IMR-90 (cell line): ENCODE measurements around the gene TPO. TPM values are rescaled to one million over a fixed set of nuclear protein-coding genes. Genes with fewer than 3 reads are reported as not detected.

Experiments
- BHLHE40 ChIP-seq: fragments of 150-350 bp; IDR thresholded peaks from 2 replicates; pipeline ENCODE4 v1.6.1; 2016; ENCODE audit warnings: mild to moderate bottlenecking, low read depth, low read length
- CEBPB ChIP-seq: IDR thresholded peaks from 2 replicates; pipeline ENCODE4 v1.6.1; 2012; ENCODE audit warnings: low read depth, low read length, improper control_type of control experiment
- USF2 ChIP-seq: fragments of 150-350 bp; IDR thresholded peaks from 2 replicates; pipeline ENCODE4 v1.6.1; 2017; ENCODE audit warnings: mild to moderate bottlenecking, antibody characterized with exemption, low read length, low read depth
- polyA plus RNA-seq, 3 experiments: library from polyadenylated mRNA; depleted of rRNA; stranded (reverse); fragments of >200 nt; gene quantifications; 2 replicates each; pipeline ENCODE4 v1.2.3, GENCODE V29; 2012; ENCODE audit warnings: low replicate concordance in 1 of 3
- total RNA-seq: library from RNA; depleted of rRNA; stranded (reverse); fragments of >200 nt; gene quantifications from 2 replicates; pipeline ENCODE4 v1.2.3, GENCODE V29; 2012

TPO gene
- total and polyA plus RNA-seq, 2 of the 4 experiments (the other 2 are of a cell fraction) = not detected

- TF ChIP-seq USF2 = no peak
- TF ChIP-seq CEBPB = no peak
- no peak for TF ChIP-seq BHLHE40
Observed at GRCh38 chr2:1591461-1591770, 178.2 kb downstream of the TPO start (continued).
